ENCODE results near the gene GRM7.

The GRM7 gene

DNA sequence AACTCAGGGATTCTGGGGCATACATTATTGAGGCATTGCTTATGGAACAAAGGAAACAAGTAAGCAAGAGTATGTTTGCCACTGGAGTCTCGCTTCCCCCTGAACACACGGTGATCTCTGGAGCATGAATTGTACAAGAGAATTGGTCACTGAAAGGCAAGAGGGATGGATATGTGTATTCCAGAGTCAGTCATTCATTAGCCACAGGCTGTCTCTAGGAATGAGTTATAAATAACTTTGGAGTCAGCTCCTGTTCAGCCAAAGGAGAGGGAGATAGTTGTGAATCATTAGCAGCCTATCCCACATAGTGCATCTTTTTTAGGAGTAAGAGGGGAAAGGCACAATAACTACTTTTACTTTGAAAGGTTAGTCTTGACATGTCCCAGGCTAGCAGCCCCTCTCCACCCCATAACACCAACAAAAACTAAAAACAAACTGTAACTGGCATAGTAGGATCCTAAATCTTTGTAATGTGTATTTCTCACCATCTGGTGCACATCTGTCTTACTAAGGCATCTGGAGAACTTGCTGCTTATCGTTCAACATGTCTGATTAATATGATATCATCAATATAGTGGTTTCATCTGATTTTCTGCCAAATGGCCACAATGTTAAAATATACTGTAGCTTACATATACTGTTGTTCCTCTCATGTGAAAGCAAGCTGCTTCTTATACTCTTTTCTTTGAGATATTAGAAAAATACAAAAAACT, 462.2 kb downstream of the GRM7 start:
- DNase-seq, result no peak

GRCh38 chr3:7328339-7328738, 467.4 kb downstream of the GRM7 start:
- peak; percentile 71 for DNase-seq

DNA sequence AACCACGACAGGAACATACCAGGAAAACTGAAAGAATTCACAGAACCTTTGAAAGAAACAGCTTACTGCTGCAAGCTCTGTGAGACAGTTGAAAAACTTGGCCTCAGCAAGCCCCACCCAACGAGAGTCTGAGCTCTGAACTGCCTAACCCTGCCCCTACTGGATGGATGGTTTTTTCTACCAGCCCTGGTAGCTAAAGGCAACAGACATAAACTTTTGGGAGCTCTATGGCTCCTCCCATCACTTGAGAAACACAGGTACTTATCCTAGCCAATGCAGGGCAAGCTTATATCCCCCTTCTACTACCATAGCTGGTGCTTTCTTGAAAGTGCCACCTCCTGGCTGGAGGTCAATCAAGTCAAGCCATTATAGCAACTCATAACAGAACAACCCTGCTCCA, 471.8 kb downstream of the GRM7 start:
- DNase-seq, result no peak

DNA sequence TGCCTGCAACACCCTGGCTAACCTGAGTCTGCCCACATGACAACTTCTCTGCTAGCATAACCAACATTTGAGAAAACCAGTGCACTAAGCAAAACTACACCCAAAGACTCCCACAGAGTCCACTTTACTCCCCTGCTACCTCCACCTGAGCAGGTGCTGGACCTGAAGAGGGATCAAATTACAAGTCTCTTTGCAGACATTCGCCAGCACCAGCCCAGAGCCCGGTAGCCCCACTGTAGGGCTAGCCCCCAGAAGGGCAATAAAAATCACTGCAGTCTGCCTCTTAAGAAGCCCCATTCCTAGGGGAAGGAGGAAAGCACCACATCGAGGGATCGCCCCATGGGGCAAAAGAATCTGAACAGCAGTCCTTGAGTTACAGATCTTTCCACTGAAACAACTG, 472.2 kb downstream of the GRM7 start:
- peak; percentile 3 for DNase-seq

- no peak for DNase-seq
Measured at GRCh38 chr3:7340795-7341194, 479.9 kb downstream of the GRM7 start.

DNA sequence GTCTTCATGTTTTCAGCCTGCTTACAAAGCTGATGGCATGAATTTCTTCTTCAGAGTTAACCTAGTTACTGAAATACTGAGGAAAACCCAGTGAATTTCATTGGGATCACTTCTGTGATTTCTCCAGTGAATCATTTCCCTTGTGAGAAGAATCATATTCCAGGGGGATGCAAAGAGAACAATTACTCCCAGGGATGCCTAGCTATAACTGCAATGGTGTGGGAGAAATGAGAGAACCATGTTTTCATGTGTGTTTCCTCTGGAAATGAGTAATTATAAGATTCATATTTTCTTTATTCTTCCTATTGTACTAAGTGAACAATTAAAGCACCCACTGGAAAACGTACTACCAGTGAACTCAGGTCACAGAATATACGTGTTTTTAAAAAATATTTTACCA, 485.4 kb downstream of the GRM7 start:
- no peak for DNase-seq

- no peak for DNase-seq
Measured at GRCh38 chr3:7357101-7357500, 496.2 kb downstream of the GRM7 start.

DNA sequence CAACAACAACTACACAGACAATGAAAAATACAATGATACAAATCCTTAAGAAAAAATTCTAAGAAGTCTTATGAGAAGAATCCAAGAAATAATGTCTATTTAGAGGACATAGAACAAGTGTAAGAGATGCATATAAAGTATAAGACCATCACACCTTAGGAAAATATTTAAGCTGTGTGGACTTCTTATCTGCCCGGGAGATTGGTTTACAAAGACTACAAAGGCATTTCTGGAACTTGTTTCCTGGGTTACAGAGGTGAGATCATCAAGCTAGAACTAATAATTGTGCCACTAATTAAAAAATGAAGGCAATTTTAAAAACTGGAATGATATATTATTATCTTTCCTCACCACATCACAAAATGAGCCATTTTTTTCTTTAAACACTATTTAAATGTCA, 507.1 kb downstream of the GRM7 start:
- peak; percentile 1 for DNase-seq

GRCh38 chr3:7368597-7368996, 507.7 kb downstream of the GRM7 start:
- DNase-seq, result no peak

DNA sequence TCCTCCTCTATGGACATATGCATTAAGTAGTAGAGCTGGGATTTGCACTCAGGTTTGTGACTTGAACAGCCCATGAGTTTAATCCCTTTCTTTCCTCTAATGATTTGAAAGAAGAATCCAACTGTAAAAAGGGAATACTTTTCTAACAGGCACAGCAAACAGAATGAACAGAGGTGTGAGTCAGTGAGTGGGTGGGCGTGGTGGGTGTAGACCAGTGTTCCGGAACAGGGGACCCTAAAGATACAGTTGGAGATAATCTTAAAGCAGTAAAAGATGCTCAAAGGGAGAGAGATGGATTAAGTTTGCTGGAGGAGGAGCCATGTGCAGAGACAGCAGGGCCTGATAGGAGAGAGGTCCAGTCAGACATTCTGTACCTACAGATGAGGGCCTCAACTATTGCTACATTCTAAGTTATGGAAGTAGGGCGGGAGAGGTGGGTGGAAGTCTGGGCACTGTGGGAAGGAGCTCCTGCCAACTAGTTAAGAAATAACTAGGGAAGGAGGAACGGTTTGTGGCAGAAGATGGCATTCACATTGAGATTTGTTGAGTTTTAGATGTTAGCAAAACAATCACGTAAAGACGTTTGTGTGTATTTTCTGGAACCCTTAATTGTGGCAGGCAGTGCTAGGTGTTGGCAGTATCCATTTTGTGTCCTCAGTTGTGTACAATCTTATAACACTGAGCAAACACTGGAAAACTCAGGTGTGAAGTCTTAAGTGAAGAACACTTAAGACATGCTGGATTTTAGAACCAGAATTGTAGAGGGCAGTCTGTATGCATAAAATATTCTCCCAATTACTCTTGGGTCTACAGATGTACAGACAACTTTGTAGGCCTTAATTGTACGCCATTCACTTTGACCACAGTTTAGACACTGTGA, 511.0 kb downstream of the GRM7 start:
- DNase-seq, result no peak

DNA sequence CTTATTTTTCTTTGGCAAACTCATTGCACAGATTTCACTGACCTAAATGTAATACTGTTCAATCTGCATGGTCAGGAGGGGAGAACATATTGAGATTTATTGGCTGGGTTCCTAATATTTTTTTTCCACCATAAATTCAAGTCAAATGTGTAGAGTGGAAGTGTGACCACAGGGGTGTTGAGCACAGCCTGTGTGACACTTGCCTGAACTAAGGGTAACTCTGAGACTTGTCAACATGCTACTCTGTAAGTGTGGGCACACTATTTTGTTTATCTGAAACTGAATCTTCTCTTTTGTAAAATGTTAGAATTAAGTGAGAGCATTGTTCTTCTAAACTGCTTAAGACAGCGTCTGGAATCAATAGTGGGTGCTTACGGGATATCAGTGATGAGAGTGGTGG, 516.2 kb downstream of the GRM7 start:
- no peak for DNase-seq

DNA sequence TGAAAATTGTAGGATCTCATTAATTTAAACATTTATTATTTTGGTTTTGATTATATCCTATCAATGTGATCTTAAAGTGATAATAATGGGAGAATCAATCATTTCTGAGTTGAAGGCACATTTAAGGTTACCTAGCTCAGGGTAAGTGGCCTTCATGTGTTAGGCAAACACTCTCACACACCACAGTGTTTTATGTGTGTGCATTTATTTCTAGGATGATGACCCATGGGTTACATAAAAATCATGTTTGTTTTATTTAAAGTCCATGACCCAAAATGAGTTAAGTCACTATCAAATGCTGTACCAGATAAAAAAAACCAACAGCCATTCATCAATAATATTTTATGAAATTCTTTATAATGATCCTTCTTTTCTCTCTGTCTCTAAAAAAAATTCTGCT, 520.8 kb downstream of the GRM7 start:
- no peak for DNase-seq

DNA sequence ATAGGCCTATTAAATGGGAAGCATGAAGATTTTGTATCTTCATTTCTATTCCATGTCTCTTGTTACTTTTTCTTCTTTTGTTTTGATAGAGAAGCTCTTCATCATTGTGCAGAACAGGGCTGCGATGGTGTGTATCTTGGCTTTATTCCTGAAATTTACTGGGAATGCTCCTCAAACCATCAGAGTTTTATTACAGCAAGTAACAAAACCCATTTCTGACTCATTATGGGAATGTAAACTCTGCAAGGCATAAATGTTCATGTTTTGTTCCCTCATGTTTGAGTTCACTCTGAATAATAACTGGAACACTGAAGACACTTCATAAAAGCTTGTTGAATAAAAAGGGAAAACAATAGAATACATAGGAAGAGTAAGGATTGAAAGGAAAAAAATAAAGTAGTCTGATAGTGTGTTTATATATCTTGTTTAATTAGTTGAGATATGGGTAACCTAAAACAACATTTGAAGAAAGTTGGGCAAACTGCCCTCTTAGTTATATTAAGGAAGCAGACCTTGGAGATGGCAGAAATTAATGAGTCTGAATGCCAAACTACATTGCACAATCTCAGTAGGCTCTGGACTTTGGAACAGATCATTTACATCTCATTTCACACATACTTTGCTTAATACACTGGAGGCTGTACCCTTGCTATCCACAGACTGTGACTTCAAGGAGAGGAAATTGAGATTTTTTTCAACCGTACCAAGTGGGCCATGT, 521.5 kb downstream of the GRM7 start:
- no peak for DNase-seq

DNA sequence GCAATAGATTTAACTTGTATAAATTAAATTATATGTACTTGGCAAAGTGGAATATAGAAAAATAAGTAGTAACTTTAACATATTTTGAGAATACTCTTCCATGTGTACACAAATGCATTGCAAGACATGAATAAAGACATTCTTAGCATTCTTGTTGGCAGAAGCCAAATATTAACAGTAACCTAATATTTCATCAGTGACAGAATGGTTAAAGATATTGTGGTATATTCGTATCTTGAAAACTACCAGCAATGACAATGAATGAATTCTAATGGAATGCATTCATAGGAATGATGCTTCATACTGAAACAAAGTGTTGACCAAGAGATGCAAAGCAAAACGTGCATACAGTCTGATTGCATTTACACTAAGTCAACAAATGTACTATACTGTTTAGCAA, 524.7 kb downstream of the GRM7 start:
- no peak for DNase-seq

GRCh38 chr3:7388026-7388425, 527.1 kb downstream of the GRM7 start:
- no peak for DNase-seq

DNA sequence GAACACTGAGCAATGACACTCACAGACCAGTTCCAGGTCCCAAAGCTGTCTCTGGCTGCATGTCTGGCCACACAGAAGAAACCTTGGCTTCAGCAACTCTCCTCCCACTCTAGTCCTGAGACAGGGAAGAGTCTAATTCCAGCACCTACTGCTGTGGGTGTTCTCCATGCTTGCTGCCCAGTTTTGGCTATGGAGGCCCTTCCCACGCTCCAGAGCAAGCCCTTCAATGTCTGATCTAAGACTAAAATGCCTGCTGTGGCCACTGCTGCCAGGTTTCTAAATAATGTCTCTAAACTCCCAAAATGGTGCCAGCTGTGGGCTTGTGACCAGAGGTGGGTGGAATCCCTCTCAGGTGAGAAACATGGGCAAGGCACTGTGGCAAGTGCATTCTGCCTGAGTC, 531.3 kb downstream of the GRM7 start:
- DNase-seq, result no peak

DNA sequence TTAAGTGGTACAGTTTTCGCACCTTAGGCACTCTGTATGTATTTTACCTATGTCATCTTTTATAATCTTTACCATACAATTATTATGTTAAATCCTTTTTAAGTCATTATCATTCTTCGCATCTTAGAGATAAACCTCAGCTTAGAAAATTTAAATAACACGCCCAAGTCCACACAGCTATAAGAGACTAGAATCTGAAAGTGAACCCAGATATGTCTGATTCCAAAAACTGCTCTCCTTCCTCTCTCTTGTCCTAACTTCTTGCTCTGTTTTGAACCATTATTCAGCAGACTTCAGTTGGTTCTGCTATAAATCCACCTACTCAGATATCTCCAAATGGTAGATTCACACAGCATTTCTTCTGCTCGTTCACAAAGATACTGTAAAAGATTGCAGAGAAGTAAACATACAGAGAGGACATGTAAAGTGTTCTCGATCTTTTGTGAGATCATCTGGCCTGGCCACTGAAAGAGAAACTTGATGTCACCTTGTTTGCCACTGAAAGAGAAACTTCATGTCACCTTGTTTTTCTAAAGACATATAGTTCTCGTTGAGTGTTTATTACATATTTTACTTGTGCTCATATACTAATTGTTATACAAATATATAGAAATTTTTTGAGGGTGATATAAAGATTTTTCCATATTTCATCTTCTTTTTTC, 533.2 kb downstream of the GRM7 start:
- no peak for DNase-seq

- DNase-seq, result no peak
Measured at GRCh38 chr3:7396534-7396933, 535.6 kb downstream of the GRM7 start.

DNA sequence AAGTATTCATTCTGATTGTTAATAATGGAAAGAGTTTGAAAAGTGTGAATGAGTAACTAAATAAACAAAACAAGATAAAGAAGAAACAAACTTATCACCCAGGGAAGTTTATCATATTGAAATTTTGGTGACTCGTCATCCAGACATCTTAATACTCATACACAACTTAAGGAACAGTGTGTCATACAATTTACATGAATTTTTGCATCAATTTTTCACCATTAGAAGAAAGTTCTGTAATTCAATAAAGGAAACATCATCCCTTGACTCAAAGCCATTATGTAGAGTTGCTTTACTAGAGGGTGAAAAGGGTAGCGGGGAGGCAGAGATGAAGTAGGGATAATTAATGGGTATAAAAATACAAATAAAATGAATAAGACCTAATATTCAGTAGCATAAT, 536.2 kb downstream of the GRM7 start:
- no peak for DNase-seq

DNA sequence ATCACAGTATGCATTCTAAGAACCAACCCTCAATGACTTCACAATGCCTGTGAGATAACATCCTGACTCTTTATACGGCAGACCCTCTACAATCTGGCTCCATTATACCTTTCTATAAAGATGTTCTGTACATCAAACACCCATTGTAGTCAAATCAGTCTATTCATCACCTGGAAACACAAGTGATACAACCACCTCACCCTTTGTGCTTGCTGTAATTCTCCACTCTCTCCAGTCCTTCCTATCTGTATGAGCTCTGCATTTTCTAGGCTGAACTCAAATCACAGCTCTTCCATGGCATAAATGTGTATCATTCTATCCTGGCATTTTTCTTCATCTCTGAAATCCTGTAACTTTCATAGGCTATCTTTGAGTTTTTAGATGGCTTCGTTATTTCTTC, 539.4 kb downstream of the GRM7 start:
- DNase-seq, result no peak

GRCh38 chr3:7401418-7401817, 540.5 kb downstream of the GRM7 start:
- no peak for DNase-seq

GRCh38 chr3:7407107-7407506, 546.2 kb downstream of the GRM7 start:
- DNase-seq, result no peak

- no peak for DNase-seq
Measured at GRCh38 chr3:7410782-7411181, 549.9 kb downstream of the GRM7 start.
